Neuronal stem cell (in vitro differentiated cells): ENCODE measurements around the gene CRHR1.

Experiments
- DNase-seq: peaks from one replicate; pipeline ENCODE4 v3.0.0-alpha.2; 2013; ENCODE audit warnings: low spot score
- H2AFZ ChIP-seq: one replicate; pipeline ENCODE4 v1.6.1; 2013; ENCODE audit warnings: mild to moderate bottlenecking, low read length, inconsistent platforms
- H2AK5ac ChIP-seq: 2 replicates; pipeline ENCODE4 v1.6.1; 2013; ENCODE audit warnings: low read depth, mild to moderate bottlenecking, inconsistent platforms, low read length, moderate library complexity, mixed read lengths
- H2BK120ac ChIP-seq: 2 replicates; pipeline ENCODE4 v1.6.1; 2013; ENCODE audit warnings: low read depth, mild to moderate bottlenecking, inconsistent platforms, low read length, moderate library complexity, mixed read lengths
- H2BK12ac ChIP-seq: one replicate; pipeline ENCODE4 v1.6.1; 2013; ENCODE audit warnings: low read length, inconsistent platforms
- H2BK15ac ChIP-seq: 2 replicates; pipeline ENCODE4 v1.6.1; 2013; ENCODE audit warnings: mild to moderate bottlenecking, low read length, inconsistent platforms, mixed read lengths
- H2BK5ac ChIP-seq: one replicate; pipeline ENCODE4 v1.6.1; 2013; ENCODE audit warnings: inconsistent platforms, mild to moderate bottlenecking, low read length, moderate library complexity
- H3K14ac ChIP-seq: one replicate; pipeline ENCODE4 v1.6.1; 2013; ENCODE audit warnings: low read length, inconsistent platforms
- H3K18ac ChIP-seq: 2 replicates; pipeline ENCODE4 v1.6.1; 2013; ENCODE audit warnings: low read length, inconsistent platforms
- H3K23ac ChIP-seq: 2 replicates; pipeline ENCODE4 v1.6.1; 2013; ENCODE audit warnings: low read depth, mild to moderate bottlenecking, mixed read lengths, low read length, inconsistent platforms; ENCODE audit not compliant: poor library complexity
- H3K27ac ChIP-seq: replicated peaks from 3 replicates; pipeline ENCODE4 v1.5.1; 2013; ENCODE audit warnings: low read length, inconsistent platforms
- H3K27me3 ChIP-seq, 3 experiments: 2 replicates each; pipeline ENCODE4 v1.6.1; 2013; ENCODE audit warnings: low read length in 3 of 3, mild to moderate bottlenecking in 2 of 3, inconsistent platforms in 1 of 3, low read depth in 1 of 3, mixed read lengths in 1 of 3, moderate library complexity in 1 of 3; ENCODE audit not compliant: control insufficient read depth in 3 of 3, insufficient read depth in 3 of 3
- H3K36me3 ChIP-seq, 2 donors: replicated peaks in 1 of 2; 2 replicates each; pipeline ENCODE4 v1.6.1; 2013; ENCODE audit warnings: low read length in 2 of 2; ENCODE audit not compliant: control insufficient read depth in 2 of 2, insufficient read depth in 2 of 2
- H3K4ac ChIP-seq: 2 replicates; pipeline ENCODE4 v1.6.1; 2013; ENCODE audit warnings: inconsistent platforms, mild to moderate bottlenecking, low read length, moderate library complexity
- H3K4me1 ChIP-seq, 2 donors: 1 replicate in 1 of 2; 2 replicates in 1 of 2; pipeline ENCODE4 v1.6.1; 2013; ENCODE audit warnings: low read length in 2 of 2, low read depth in 1 of 2; ENCODE audit not compliant: control insufficient read depth in 2 of 2, insufficient read depth in 1 of 2
- H3K4me2 ChIP-seq: one replicate; pipeline ENCODE4 v1.6.1; 2013; ENCODE audit warnings: mild to moderate bottlenecking, low read length, inconsistent platforms; ENCODE audit not compliant: insufficient read depth, poor library complexity, severe bottlenecking
- H3K4me3 ChIP-seq, 2 donors: 2 replicates each; pipeline ENCODE4 v1.5.1; 2013; ENCODE audit warnings: low read length in 2 of 2, mild to moderate bottlenecking in 2 of 2, inconsistent platforms in 1 of 2, moderate library complexity in 1 of 2
- H3K79me1 ChIP-seq: one replicate; pipeline ENCODE4 v1.6.1; 2013; ENCODE audit warnings: low read depth, mild to moderate bottlenecking, inconsistent platforms, low read length, moderate library complexity
- H3K9ac ChIP-seq: one replicate; pipeline ENCODE4 v1.6.1; 2013; ENCODE audit warnings: mild to moderate bottlenecking, low read depth, low read length, inconsistent platforms; ENCODE audit not compliant: poor library complexity
- H3K9me3 ChIP-seq, 2 donors: replicated peaks in 1 of 2; 2 replicates each; pipeline versions ENCODE3 to v1.6.1; 2013; ENCODE audit warnings: low read length in 2 of 2, mild to moderate bottlenecking in 2 of 2, inconsistent platforms in 1 of 2, low read depth in 1 of 2, mixed read lengths in 1 of 2, moderate library complexity in 1 of 2; ENCODE audit not compliant: control insufficient read depth in 2 of 2, insufficient read depth in 1 of 2
- H4K8ac ChIP-seq: one replicate; pipeline ENCODE4 v1.6.1; 2013; ENCODE audit warnings: low read depth, mild to moderate bottlenecking, inconsistent platforms, low read length, moderate library complexity
- H4K91ac ChIP-seq: one replicate; pipeline ENCODE4 v1.6.1; 2013; ENCODE audit warnings: low read length, low read depth, mild to moderate bottlenecking, inconsistent platforms; ENCODE audit not compliant: poor library complexity
- WGBS, 2 donors: extraction: QIAGEN DNeasy Blood & Tissue Kit; methylation state at CpG; one replicate each; pipeline ENCODE4 v1.1.7; 2013; ENCODE audit warnings: missing lambda C conversion rate in 2 of 2, mixed read lengths in 1 of 2; ENCODE audit not compliant: insufficient read length in 2 of 2, insufficient replicate concordance in 1 of 2; ENCODE audit errors: extremely low coverage in 2 of 2; 5-methylcytosine and 5-hydroxymethylcytosine counted together

CRHR1 gene

GRCh38 chr17:45828582-45829133, 44.5 kb downstream of the CRHR1 start:
- no peaks in the 10 kb centered on the region for H3K9me3 ChIP-seq
- H3K4me1 ChIP-seq: peaks cover 0 to 2% of the 10 kb centered on the region in 2 donors
- peak overlapping the region; percentile 12 for H2BK15ac ChIP-seq
- peak overlapping the region; percentile 63 for H3K14ac ChIP-seq
- H3K18ac ChIP-seq: peak overlapping the region; percentile 22
- H2BK12ac ChIP-seq: peak overlapping the region; percentile 84
- no peak overlapping the region for H3K4me2 ChIP-seq
- no peaks in the 10 kb centered on the region for H3K36me3 ChIP-seq
- H4K8ac ChIP-seq: no peak overlapping the region
- no CpG with 5 or more reads among the region's 15 CpGs for WGBS, 2 donors
- peak overlapping the region; percentile 76 for H3K4ac ChIP-seq
- H2BK5ac ChIP-seq: peak overlapping the region; percentile 91
- peaks cover 0 to 22% (median 0%) of the 10 kb centered on the region in 3 experiments for H3K27me3 ChIP-seq
- DNase-seq: no peak
- H3K9ac ChIP-seq: peak overlapping the region; percentile 55
- no peaks in the 10 kb centered on the region for H3K79me1 ChIP-seq
- H2BK120ac ChIP-seq: no peak overlapping the region
- H4K91ac ChIP-seq: no peak overlapping the region
- H3K27ac ChIP-seq: no peak overlapping the region
- no peak overlapping the region for H2AFZ ChIP-seq
- no peak overlapping the region for H3K4me3 ChIP-seq
- peak overlapping the region; percentile 68 for H3K23ac ChIP-seq
- peak overlapping the region; percentile 74 for H2AK5ac ChIP-seq

- H3K4me2 ChIP-seq: no peak overlapping the region
- no peak overlapping the region for H4K91ac ChIP-seq
- H3K36me3 ChIP-seq: no peaks in the 10 kb centered on the region
- no CpG with 5 or more reads among the region's 6 CpGs for WGBS, 2 donors
- H3K14ac ChIP-seq: no peak overlapping the region
- H3K27me3 ChIP-seq: peaks cover 0 to 34% (median 0%) of the 10 kb centered on the region in 3 experiments
- H2BK15ac ChIP-seq: peak overlapping the region; percentile 26
- H2AFZ ChIP-seq: no peak overlapping the region
- no peak overlapping the region for H2BK5ac ChIP-seq
- H3K23ac ChIP-seq: no peak overlapping the region
- no peak overlapping the region for H3K18ac ChIP-seq
- H2AK5ac ChIP-seq: peak overlapping the region; percentile 34
- H3K79me1 ChIP-seq: no peaks in the 10 kb centered on the region
- H3K4me1 ChIP-seq: peaks cover 0 to 11% of the 10 kb centered on the region in 2 donors
- DNase-seq: no peak
- no peak overlapping the region for H4K8ac ChIP-seq
- no peak overlapping the region for H3K27ac ChIP-seq
- H2BK120ac ChIP-seq: no peak overlapping the region
- H3K4me3 ChIP-seq: no peak overlapping the region
- H3K4ac ChIP-seq: no peak overlapping the region
- H2BK12ac ChIP-seq: no peak overlapping the region
- H3K9me3 ChIP-seq: no peaks in the 10 kb centered on the region
- H3K9ac ChIP-seq: no peak overlapping the region
Measured at GRCh38 chr17:45833920-45834319, 49.8 kb downstream of the CRHR1 start.

GRCh38 chr17:45834471-45835396, 50.6 kb downstream of the CRHR1 start:
- H2BK5ac ChIP-seq: peak overlapping the region; percentile 39
- H3K27me3 ChIP-seq: peaks cover 0 to 41% (median 0%) of the 10 kb centered on the region in 3 experiments
- peak overlapping the region; percentile 75 for H2AK5ac ChIP-seq
- no peaks in the 10 kb centered on the region for H3K36me3 ChIP-seq
- peaks cover 0 to 11% of the 10 kb centered on the region in 2 donors for H3K4me1 ChIP-seq
- H3K79me1 ChIP-seq: no peaks in the 10 kb centered on the region
- H3K9ac ChIP-seq: peak overlapping the region; percentile 77
- no peak for DNase-seq
- peak overlapping the region; percentile 83 for H3K18ac ChIP-seq
- H2BK12ac ChIP-seq: peak overlapping the region; percentile 58
- H3K4ac ChIP-seq: no peak overlapping the region
- no peak overlapping the region for H2AFZ ChIP-seq
- H3K4me3 ChIP-seq: no peak overlapping the region
- H4K91ac ChIP-seq: peak overlapping the region; percentile 72
- no peaks in the 10 kb centered on the region for H3K9me3 ChIP-seq
- H4K8ac ChIP-seq: peak overlapping the region; percentile 72
- H2BK15ac ChIP-seq: peak overlapping the region; percentile 49
- peak overlapping the region; percentile 55 for H3K23ac ChIP-seq
- peak overlapping the region; percentile 61 for H2BK120ac ChIP-seq
- peak overlapping the region; percentile 99 for H3K14ac ChIP-seq
- no peak overlapping the region for H3K4me2 ChIP-seq
- H3K27ac ChIP-seq: no peak overlapping the region
- WGBS, 2 donors: no CpG with 5 or more reads among the region's 26 CpGs

GRCh38 chr17:45835481-45835880, 51.4 kb downstream of the CRHR1 start:
- Histone ChIP-seq H2BK120ac (peak overlapping the region; percentile 61), H2AK5ac (peak overlapping the region; percentile 56), H3K4me2 (no peak overlapping the region), H2BK15ac (peak overlapping the region; percentile 37), H2BK12ac (peak overlapping the region; percentile 22), H3K9me3 (no peaks in the 10 kb centered on the region), H4K91ac (no peak overlapping the region), H2AFZ (no peak overlapping the region), H3K14ac (peak overlapping the region; percentile 71), H3K79me1 (no peaks in the 10 kb centered on the region), H4K8ac (no peak overlapping the region), H3K23ac (no peak overlapping the region), H3K27ac (no peak overlapping the region), H3K36me3 (no peaks in the 10 kb centered on the region), H3K18ac (no peak overlapping the region), H2BK5ac (no peak overlapping the region), H3K9ac (no peak overlapping the region), H3K4me1 (peaks cover 0 to 11% of the 10 kb centered on the region in 2 donors), H3K4me3 (no peak overlapping the region), H3K27me3 (peaks cover 0 to 41% (median 0%) of the 10 kb centered on the region in 3 experiments), H3K4ac (no peak overlapping the region)
- no peak for DNase-seq
- no CpG with 5 or more reads among the region's 5 CpGs for WGBS, 2 donors
